ENCODE measurements around the gene CXorf65.
A peak's percentile ranks its signal among the peaks of the same experiment; 100 is the strongest.

The CXorf65 gene

DNA sequence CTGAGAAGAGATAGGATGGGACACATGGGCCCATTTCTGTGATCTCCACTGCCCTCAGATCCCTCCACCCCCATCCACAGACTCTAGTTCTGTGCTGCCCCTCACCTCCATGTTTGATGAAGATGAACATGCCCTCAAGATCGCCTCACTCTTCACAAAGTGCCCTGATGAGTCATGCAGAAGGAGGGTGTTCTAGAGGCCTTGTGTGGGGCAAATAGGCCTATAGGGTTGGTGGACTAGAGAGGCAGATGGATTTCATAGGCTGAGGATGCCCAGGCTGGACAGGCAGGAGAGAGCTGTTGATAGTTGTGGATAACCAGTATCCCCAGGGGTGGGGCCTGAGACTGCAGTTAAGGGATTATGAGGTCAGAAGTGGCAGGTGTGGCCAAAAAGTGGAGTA is at the start of gene CXorf65:
Gene CXorf65 (minus strand): TSS at position 314 of the 400 bp plus-strand sequence. CDS start 184 bp downstream, at position 130.
- DNase-seq: no peak

- no peak for DNase-seq
Observed at GRCh38 chrX:71154641-71155040, 48.1 kb upstream of the CXorf65 start.

- DNase-seq: no peak
Observed at GRCh38 chrX:71154196-71154595, 47.7 kb upstream of the CXorf65 start.

GRCh38 chrX:71151366-71151765 is 44.8 kb upstream of the CXorf65 start:
- DNase-seq: no peak

GRCh38 chrX:71148278-71148663 is 41.7 kb upstream of the CXorf65 start:
- no peak for DNase-seq

DNA sequence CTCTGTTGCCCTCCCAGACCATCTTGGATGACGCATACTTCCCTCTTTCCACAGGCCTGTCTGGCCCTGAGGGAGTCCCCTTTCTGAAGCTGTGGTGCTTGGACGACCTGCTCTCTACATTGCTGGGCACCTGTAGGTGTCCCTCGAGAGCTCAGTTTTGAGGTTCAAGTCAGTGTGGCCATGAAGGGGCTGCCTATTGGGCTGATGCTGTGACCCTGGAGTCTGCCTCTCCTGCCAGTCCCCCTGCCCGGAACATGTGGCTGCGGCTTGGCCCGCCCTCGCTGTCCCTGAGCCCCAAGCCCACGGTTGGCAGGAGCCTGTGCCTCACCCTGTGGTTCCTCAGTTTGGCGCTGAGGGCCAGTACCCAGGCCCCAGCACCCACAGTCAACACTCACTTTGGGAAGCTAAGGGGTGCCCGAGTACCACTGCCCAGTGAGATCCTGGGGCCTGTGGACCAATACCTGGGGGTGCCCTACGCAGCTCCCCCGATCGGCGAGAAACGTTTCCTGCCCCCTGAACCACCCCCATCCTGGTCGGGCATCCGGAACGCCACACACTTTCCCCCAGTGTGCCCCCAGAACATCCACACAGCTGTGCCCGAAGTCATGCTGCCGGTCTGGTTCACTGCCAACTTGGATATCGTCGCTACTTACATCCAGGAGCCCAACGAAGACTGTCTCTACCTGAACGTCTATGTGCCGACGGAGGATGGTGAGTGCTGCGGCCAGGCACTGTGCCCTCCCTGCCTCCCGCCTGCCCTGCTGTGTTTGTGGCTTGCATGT is 41.1 kb upstream of the CXorf65 start:
- no peak for DNase-seq

DNA sequence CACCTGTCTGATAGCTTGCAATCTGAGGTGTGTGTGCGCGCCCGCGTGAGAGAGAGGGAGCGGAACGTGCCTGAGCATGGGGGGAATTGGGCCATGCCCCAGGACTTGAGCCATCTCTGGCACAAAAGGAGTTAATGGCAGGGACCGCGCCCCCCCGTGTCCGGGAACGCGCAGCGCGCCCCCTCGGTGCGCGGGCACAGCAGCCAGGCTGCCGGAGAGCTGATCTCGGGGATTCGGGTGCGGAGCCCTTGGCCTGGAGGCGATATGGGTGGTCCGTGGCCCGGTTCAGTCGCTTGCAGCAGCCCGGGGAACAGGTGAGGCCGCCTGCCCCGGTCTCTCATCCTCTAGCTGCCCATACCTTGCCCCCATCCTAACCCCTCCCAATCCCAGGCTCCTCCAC is 38.1 kb upstream of the CXorf65 start, which contains the start of gene NLGN3:
Gene NLGN3 (plus strand): TSS at position 191 of the 400 bp plus-strand sequence. CDS start 2,909 bp downstream, outside the sequence.
- DNase-seq: no peak

- DNase-seq: no peak
Observed at GRCh38 chrX:71143508-71143907, 37.0 kb upstream of the CXorf65 start.

GRCh38 chrX:71140440-71140839 is 33.9 kb upstream of the CXorf65 start:
- no peak for DNase-seq

- DNase-seq: no peak
Observed at GRCh38 chrX:71131510-71131909, 25.0 kb upstream of the CXorf65 start.

DNA sequence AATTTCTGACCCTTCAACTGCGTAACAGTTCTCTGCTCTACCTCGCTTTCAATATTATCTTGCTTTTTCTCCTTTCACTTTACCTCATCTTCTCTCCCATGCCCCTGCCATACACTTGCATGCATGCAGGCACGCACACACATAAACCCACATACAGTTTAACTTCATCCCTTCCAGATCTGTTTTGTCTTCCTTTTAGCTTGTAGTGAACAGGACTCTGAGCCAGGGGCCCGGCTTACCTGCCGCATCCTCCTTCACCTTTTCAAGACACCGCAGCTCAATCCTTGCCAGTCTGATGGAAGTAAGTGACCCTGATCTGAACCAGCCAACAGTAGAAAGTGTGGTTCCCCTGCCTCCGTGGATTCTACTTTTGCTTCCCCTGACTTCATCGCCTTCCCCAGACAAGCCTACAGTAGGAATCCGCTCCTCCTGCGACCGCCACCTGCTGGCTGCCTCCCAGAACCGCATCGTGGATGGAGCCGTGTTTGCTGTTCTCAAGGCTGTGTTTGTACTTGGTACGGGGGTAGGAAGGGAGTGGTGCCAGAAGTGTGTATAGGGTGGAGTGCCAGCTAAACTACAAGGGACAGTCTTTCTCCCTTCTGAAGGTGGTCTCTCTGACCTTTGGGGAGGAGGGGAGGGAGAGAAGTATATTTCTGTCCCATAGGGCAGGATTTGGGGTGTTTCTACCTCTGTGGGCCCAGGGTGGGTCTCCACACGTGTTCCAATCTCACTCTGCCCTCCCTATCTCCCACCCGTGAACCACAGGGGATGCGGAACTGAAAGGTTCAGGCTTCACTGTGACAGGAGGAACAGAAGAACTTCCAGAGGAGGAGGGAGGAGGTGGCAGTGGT is 22.6 kb upstream of the CXorf65 start:
- DNase-seq: peak; percentile 64

DNA sequence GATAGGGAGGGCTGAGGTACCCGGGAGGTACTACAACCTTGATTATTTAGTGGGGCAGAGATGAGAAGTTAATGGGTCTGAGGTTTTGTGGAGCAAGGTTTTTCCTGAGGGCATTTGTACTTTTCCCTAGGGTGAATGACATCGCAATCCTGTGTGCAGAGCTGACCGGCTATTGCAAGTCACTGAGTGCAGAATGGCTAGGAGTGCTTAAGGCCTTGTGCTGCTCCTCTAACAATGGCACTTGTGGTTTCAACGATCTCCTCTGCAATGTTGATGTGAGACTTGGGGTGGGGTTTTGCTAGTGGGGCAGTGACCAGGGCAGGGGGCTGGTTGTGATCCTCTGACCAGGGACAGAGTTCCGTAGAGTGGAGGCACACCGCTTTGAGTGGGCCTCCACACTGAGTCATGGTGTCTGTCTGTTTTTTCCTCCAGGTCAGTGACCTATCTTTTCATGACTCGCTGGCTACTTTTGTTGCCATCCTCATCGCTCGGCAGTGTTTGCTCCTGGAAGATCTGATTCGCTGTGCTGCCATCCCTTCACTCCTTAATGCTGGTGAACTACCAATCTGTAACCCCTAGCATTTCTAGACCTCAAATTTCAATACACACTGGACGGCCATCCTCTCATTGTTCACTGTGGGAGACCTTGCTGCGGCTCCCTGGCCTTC is 21.8 kb upstream of the CXorf65 start:
- no peak for DNase-seq

GRCh38 chrX:71118985-71119535 is 12.5 kb upstream of the CXorf65 start:
- DNase-seq: no peak

DNA sequence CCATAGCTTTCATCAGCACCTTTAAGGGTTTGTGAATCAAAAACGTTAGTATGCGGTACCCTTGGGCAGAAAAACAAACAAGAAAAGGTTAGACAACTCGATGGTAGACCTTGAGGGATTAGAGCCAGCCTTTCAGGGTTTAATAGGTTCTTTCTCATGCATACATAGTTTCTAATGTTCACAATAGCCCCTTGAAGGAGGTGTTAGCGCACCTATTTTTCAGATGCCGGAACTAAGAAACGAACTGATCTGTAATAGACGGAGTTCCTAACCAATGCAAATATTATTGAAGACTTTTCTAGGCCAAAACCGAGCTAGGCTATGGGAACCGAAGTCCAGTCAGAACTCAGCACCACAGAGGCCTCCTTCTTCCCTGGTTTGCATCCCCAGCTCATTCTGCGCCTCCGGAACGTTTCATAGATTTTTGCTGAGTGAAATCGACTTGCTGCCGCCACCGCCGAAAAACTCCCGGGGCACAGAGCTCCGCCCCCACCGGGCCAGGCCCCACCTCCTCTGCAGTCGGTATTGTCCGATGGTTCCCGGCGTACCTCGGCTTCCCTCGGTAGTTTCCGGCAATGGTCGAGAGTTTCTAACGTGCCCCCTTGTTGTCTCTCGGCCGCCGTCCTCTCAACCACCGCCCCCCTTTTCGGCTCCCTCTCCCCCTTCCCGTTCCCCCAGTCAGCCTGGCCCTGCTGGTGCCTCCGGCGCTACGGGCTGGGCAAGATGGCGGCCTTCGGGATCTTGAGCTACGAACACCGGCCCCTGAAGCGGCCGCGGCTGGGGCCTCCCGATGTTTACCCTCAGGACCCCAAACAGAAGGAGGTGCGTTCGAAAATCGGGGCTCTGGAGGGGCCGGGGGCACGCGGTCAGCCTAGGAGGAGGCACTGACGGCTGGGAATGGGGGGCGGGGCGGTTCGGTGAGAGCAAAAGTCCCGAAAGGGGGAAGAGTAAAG is 11.8 kb upstream of the CXorf65 start, which contains the start of gene MED12:
Gene MED12 (plus strand): TSS at position 565 of the 953 bp plus-strand sequence. CDS start 159 bp downstream, at position 724.
- DNase-seq: peak; percentile 70

GRCh38 chrX:71117358-71117757 is 10.8 kb upstream of the CXorf65 start:
- no peak for DNase-seq

- no peak for DNase-seq
Observed at GRCh38 chrX:71111921-71112431, 5.4 kb upstream of the CXorf65 start.

DNA sequence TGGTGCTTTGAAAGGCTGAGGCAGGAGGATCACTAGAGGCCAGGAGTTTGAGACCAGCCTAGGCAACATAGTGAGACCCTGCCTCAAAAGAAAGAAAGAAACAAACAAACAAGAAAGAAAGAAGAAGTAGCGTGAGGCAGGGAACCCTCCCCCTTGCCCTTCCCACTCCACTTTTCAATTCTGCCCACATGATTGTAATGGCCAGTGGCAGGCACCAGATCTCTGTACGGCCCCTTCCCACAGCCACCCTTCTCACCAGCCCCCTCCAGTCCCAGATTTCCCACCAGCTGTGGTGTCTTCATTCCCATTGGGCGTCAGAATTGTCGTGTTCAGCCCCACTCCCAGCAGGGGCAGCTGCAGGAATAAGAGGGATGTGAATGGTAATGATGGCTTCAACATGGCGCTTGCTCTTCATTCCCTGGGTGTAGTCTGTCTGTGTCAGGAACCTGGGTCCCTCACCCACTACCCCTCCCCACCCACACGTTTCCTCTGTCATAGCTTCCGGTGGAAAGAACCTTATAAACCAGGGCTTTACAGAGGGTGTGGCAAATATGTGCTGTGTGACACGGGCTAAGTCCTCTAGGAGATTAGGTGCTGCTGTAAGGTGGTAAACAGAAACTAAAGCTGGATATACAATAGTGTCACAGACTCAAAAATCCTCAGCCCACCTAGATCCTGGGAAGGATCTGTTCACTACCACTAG is 4.8 kb upstream of the CXorf65 start, which contains the start of gene IL2RG:
Gene IL2RG (minus strand): TSS at position 437 of the 703 bp plus-strand sequence. CDS start 38 bp downstream, at position 399.
- DNase-seq: peak; percentile 62

DNA sequence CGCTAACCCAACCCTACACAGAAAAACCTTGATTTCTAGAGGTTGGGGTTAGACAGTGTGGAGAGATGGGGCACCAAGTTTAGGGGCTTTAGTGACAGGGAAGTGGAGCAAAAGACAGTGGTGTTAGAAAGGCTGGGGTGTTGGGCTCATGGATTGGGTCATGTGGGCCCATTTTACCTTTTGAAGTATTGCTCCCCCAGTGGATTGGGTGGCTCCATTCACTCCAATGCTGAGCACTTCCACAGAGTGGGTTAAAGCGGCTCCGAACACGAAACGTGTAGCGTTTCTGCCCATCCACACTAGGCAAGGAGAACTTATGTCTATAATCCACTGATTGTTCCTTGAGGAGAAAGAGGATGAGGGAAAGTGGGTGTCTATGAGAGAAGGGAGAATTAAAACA is 2.5 kb upstream of the CXorf65 start:
- no peak for DNase-seq

DNA sequence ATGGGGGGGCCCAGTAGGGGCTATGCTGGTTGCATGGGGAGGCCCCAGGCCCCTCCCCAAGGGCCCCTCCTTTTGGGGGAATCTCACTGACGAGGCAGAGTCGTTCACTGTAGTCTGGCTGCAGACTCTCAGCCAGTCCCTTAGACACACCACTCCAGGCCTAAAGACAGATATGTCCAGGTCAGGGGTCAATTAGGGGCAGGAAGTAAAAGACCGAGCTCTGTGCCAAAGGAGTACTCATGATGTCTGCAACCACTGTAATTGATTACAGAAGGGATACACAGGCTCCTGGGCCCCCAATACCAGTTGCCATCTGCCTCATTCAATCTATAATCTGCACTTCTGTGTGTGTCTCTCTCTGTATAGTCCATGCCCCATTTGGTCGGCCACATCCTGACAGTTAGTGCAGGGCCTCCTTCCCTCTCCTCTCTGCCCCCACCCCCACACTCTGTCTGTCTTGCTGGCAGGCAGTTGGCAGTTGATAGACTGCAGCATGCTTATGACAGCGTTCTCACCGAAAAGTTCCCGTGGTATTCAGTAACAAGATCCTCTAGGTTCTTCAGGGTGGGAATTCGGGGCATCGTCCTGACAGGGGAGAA is 1.3 kb upstream of the CXorf65 start:
- no peak for DNase-seq

GRCh38 chrX:71107245-71107644 is 705 bp upstream of the CXorf65 start:
- DNase-seq: no peak

Measured in activated effector memory CD4-positive, alpha-beta T cell treated with Interleukin-2 at 50 U/mL for 16 hours (primary cell).